RWPE2 (cell line): ENCODE measurements around the gene STX8.

ENCODE experiments used
- ATAC-seq: fragments of 200-7000 bp; cut with Tn5 transposase; 3 replicates; pipeline ENCODE4 v1.9.1; 2021; ENCODE audit warnings: low read depth
- DNase-seq: peaks from one replicate; pipeline ENCODE4 v3.0.0-alpha.2; 2020; ENCODE audit warnings: low spot score
- H3K27ac ChIP-seq: fragments of 450-650 bp; 2 replicates; pipeline ENCODE4 v1.5.1; 2017; ENCODE audit warnings: mild to moderate bottlenecking; ENCODE audit not compliant: poor library complexity, severe bottlenecking
- H3K27me3 ChIP-seq: fragments of 250-450 bp; sonication (Bioruptor Pico); 2 replicates; pipeline ENCODE4 v1.5.1; 2021; ENCODE audit warnings: mild to moderate bottlenecking, moderate library complexity; ENCODE audit not compliant: insufficient read depth, poor library complexity, severe bottlenecking
- H3K36me3 ChIP-seq: fragments of 250-450 bp; sonication (Bioruptor Pico); 2 replicates; pipeline ENCODE4 v1.5.1; 2020; ENCODE audit warnings: low read depth, mild to moderate bottlenecking, moderate library complexity
- H3K4me1 ChIP-seq: fragments of 250-450 bp; sonication (Bioruptor Pico); 2 replicates; pipeline ENCODE4 v1.5.1; 2021; ENCODE audit warnings: mild to moderate bottlenecking, moderate library complexity; ENCODE audit not compliant: insufficient read depth, poor library complexity, severe bottlenecking
- H3K4me3 ChIP-seq: fragments of 250-450 bp; sonication (Bioruptor Pico); 2 replicates; pipeline ENCODE4 v1.5.1; 2021; ENCODE audit warnings: mild to moderate bottlenecking, moderate library complexity; ENCODE audit not compliant: severe bottlenecking
- H3K9me3 ChIP-seq: fragments of 250-450 bp; sonication (Bioruptor Pico); 2 replicates; pipeline ENCODE4 v1.5.1; 2021; ENCODE audit warnings: mild to moderate bottlenecking, moderate library complexity; ENCODE audit not compliant: severe bottlenecking
- CTCF ChIP-seq: fragments of 450-650 bp; IDR thresholded peaks from one replicate; pipeline ENCODE4 v1.5.1; 2017; ENCODE audit warnings: mild to moderate bottlenecking, moderate library complexity; ENCODE audit not compliant: poor library complexity, severe bottlenecking

Gene STX8

GRCh38 chr17:9522074-9522473, 53.5 kb downstream of the STX8 start:
- peak; percentile 57 for TF ChIP-seq CTCF
- Histone ChIP-seq H3K27ac (no peak overlapping the region), H3K4me3 (no peak overlapping the region), H3K4me1 (no peaks in the 10 kb centered on the region), H3K27me3 (no peaks in the 10 kb centered on the region), H3K36me3 (no peaks in the 10 kb centered on the region), H3K9me3 (no peaks in the 10 kb centered on the region)
- peak; percentile 49; the same call in 1 of the 3 replicates for ATAC-seq
- DNase-seq = no peak

DNA sequence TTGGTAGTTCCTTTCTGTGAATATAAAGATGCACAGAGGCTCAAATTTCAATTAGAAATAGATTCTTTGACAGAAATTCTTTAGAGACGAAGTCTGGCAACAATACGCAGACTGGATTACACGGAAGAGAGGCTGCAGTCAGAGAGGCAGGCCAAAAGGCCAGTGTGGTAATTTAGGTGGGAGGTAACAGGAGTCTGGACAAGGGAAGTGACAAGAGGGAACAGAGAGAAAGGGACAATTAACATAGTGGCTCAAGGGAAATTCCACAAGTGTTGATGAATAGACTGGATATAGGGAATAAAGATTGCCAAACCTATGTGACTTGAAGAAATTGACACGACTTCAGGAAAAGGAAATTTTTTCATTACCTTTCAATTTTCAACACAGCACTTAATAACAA, 54.6 kb downstream of the STX8 start:
- no peak for ATAC-seq

DNA sequence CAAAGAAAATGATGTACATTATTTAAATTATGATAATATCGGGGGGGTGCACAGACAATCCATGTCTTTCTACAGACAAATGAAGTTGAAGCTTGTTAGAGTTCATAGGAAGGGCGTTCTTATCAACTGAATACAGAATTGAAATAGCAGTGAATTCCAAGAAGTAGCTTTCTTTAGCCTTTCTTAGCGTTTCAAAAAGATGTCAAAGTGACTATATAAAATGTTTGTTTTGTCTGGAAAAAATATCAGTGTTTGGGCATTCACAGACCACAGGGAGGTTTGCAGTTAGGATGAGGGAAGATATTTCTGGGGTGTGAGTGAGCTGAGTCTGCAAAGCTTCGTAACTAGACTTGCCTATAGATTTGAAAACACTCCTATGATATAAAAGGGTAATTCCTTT, 55.0 kb downstream of the STX8 start:
- no peak for TF ChIP-seq CTCF
- no peak overlapping the region for H3K4me3 ChIP-seq
- H3K36me3 ChIP-seq = no peaks in the 10 kb centered on the region
- H3K9me3 ChIP-seq = no peaks in the 10 kb centered on the region
- ATAC-seq (no peak), DNase-seq (no peak)
- H3K27ac ChIP-seq = no peak overlapping the region
- no peaks in the 10 kb centered on the region for H3K4me1 ChIP-seq
- H3K27me3 ChIP-seq = no peaks in the 10 kb centered on the region

More for the DNA sequence above, 54.6 kb downstream of the STX8 start:
- H3K27me3 ChIP-seq = no peaks in the 10 kb centered on the region
- H3K4me1 ChIP-seq = no peaks in the 10 kb centered on the region
- no peak for DNase-seq
- H3K9me3 ChIP-seq = no peaks in the 10 kb centered on the region
- no peak for TF ChIP-seq CTCF
- no peaks in the 10 kb centered on the region for H3K36me3 ChIP-seq
- no peak overlapping the region for H3K27ac ChIP-seq
- H3K4me3 ChIP-seq = no peak overlapping the region

DNA sequence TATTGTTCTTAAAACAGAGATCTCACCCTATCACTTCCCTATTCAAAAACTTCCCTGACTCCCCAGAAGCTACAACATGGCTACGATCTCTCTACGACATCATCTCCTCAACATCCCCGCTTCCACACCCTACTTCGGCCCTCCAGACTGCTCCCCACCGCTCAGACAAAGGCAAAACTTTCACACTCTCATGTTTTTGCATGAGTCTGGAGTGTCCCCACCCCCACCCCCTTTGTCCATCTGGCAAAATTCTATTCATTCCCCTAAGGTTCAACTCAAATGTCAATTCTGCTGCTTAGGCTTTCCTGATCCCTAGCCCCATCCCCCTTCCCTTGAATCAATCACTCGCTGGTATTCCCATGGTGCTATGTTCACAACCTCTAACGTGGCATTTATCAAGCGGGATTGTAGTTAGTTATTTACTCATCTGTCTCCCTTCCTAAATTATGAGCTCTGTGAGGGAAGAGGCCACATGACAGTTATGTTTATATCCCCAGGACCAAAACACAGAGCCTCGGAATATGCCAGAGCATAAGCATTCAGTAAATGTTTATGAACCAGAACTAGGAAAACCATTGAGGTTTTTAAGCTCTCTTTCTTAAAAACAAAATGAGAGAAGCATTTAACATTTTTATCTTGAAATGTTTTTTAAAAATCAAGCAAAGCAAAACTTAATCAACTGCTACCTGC, 55.9 kb downstream of the STX8 start:
- Histone ChIP-seq H3K27ac (no peak overlapping the region), H3K27me3 (no peaks in the 10 kb centered on the region), H3K4me1 (no peaks in the 10 kb centered on the region), H3K9me3 (no peaks in the 10 kb centered on the region), H3K4me3 (no peak overlapping the region), H3K36me3 (no peaks in the 10 kb centered on the region)
- DNase-seq = no peak
- ATAC-seq = no peak
- no peak for TF ChIP-seq CTCF

- TF ChIP-seq CTCF = no peak
- H3K27me3 ChIP-seq = no peaks in the 10 kb centered on the region
- no peak overlapping the region for H3K4me3 ChIP-seq
- no peaks in the 10 kb centered on the region for H3K9me3 ChIP-seq
- no peak overlapping the region for H3K27ac ChIP-seq
- DNase-seq (no peak), ATAC-seq (no peak)
- H3K36me3 ChIP-seq = no peaks in the 10 kb centered on the region
- H3K4me1 ChIP-seq = peaks cover 5% of the 10 kb centered on the region
These were observed 58.2 kb downstream of the STX8 start for GRCh38 chr17:9517396-9517795.
